ENCODE measurements around the gene PAPOLA.

- TF ChIP-seq CTCF (IDR thresholded peaks at IDR 0.05; ENCODE audit: insufficient read depth, low read depth, low read length) (no peak), EZH2 (IDR thresholded peaks at IDR 0.05; ENCODE audit: insufficient read depth, low read length) (no peak)
Measured at GRCh38 chr14:96481731-96482314, 20.4 kb upstream of the PAPOLA start.
